Measurements from ENCODE around the gene PTGES3.

Gene PTGES3

GRCh38 chr12:56614627-56615026 is 73.5 kb downstream of the PTGES3 start:
- no peak overlapping the region for H3K9ac ChIP-seq (ENCODE audit: low read length)
- H3K4me1 ChIP-seq (ENCODE audit: control insufficient read depth, insufficient read depth, low read length): no peaks in the 10 kb centered on the region
- no peaks in the 10 kb centered on the region for H3K9me3 ChIP-seq (ENCODE audit: control insufficient read depth, low read length)
- H3K4me3 ChIP-seq (ENCODE audit: low read length): no peak overlapping the region
- peaks cover 98% of the 10 kb centered on the region for H3K36me3 ChIP-seq (ENCODE audit: control insufficient read depth, insufficient read depth, low read length, severe bottlenecking)
- no peaks in the 10 kb centered on the region for H3K27me3 ChIP-seq (replicated peaks; ENCODE audit: control insufficient read depth, insufficient read depth, low read length)
- DNase-seq (ENCODE audit: low read depth): no peak
